ENCODE results near the gene SLC23A2.

- no peak for TF ChIP-seq CTCF (IDR thresholded peaks at IDR 0.05)
- TF ChIP-seq POLR2A (IDR thresholded peaks at IDR 0.05), result no peak
These were observed 103.7 kb downstream of the SLC23A2 start for GRCh38 chr20:4897600-4897999.
